Mesothelial cell of epicardium (in vitro differentiated cells): ENCODE results near the gene HSPA1B. TPM values are rescaled to one million over a fixed set of nuclear protein-coding genes. Genes with fewer than 3 reads are reported as not detected.
"Not testable (repeated sequence)": the region's sequence is repeated elsewhere in the genome, so short reads cannot be mapped to it uniquely, and the experiment has no call there.

Experiments
- DNase-seq, 2 experiments: peaks; one replicate each; pipeline ENCODE4 v3.0.0; 2021; ENCODE audit warnings: low spot score in 2 of 2; ENCODE audit not compliant: unreplicated experiment in 2 of 2
- H3K27ac Mint-ChIP-seq: 2 replicates; pipeline ENCODE4 v1.8.0; 2021; ENCODE audit warnings: mixed read lengths
- H3K27me3 Mint-ChIP-seq: 2 replicates; pipeline ENCODE4 v1.8.0; 2021; ENCODE audit warnings: low read depth, mixed read lengths
- H3K36me3 Mint-ChIP-seq: 2 replicates; pipeline ENCODE4 v1.8.0; 2021; ENCODE audit warnings: mixed read lengths
- H3K4me1 Mint-ChIP-seq: 2 replicates; pipeline ENCODE4 v1.8.0; 2021; ENCODE audit warnings: mixed read lengths
- H3K4me3 Mint-ChIP-seq: 2 replicates; pipeline ENCODE4 v1.8.0; 2021; ENCODE audit warnings: mild to moderate bottlenecking, moderate library complexity, mixed read lengths
- H3K9me3 Mint-ChIP-seq: 2 replicates; pipeline ENCODE4 v1.8.0; 2021; ENCODE audit warnings: mixed read lengths
- CTCF ChIP-seq: fragments of 200-600 bp; sonication (generic); IDR thresholded peaks from one replicate; pipeline ENCODE4 v1.5.0; 2021; ENCODE audit warnings: antibody characterized with exemption; ENCODE audit not compliant: unreplicated experiment
- total RNA-seq: library from RNA; stranded (reverse); gene quantifications from 3 replicates; pipeline ENCODE4 v1.2.1, GENCODE V29; 2021

HSPA1B gene
- total RNA-seq, 1 donor from 2014 or later, result 105 TPM

DNA sequence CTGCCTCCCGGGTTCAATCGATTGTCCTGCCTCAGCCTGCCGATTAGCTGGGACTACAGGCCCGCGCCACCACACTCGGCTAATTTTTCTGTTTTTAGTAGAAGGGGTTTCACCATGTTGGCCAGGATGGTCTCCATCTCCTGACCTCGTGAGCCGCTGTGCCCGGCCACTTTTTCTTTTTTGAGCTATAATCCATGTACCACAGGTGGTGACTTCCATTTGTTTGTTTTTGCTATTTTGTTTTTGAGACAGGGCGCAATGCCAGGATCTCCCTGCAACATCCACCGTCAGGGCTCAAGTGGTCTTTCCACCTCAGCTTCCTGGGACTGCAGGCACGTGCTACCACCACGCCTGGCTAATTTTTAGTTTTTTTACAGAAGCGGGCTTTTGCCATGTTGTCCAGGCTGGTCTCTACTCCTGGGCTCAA, 8.5 kb downstream of the HSPA1B start:
- Mint-ChIP-seq H3K4me3 (peak overlapping the region; percentile 98), H3K9me3 (no peaks in the 10 kb centered on the region)

DNA sequence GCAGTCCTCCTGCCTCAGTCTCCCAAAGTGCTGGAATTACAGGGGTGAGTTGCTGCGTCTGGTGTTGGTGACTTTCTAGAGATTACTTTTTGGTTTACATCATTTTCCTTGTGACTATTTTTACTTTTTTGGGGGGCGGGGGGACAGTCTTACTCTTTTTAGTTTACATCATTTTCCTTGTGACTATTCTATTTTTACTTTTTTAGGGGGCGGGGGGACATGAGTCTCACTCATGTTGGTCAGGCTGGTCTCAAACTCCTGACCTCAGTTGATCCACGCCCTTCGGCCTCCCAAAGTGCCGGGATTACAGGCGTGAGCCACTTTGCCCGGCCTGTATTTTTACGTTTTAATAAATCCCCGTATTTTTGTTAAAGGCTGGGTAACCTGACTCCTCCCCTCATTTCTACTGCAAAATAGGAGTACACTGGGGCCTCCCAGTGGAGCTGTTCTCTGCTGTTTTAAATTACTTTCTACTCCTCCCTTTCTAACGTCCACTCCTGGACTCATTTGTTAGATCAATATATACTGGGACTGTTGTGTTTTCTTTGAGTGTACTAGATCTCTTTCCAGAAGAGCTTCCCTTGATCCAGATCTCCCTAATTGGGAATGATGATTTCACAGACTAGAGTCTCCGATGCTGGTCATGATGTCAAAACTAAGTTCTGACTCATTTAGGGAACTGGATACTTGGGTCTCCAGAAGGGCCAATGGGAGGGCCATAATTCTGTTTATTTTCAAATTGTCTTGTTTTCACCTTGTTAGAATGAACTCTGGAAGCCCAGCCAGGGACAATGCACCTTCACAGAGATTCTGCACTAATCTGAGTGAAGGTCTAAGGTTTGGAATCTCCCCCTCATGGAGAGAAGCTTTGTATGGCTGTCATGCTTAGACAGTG, 9.2 kb downstream of the HSPA1B start:
- H3K27ac Mint-ChIP-seq, result peak overlapping the region; percentile 99
- H3K9me3 Mint-ChIP-seq, result no peaks in the 10 kb centered on the region
- peak overlapping the region; percentile 98 for H3K4me3 Mint-ChIP-seq
- H3K27me3 Mint-ChIP-seq, result no peaks in the 10 kb centered on the region
- no peak for TF ChIP-seq CTCF
- H3K36me3 Mint-ChIP-seq, result peaks cover 31% of the 10 kb centered on the region
- H3K4me1 Mint-ChIP-seq, result peaks cover 27% of the 10 kb centered on the region
- DNase-seq, result no peak

More for the DNA sequence above, 8.5 kb downstream of the HSPA1B start:
- DNase-seq, result no peak
- Mint-ChIP-seq H3K4me1 (peaks cover 29% of the 10 kb centered on the region), H3K27ac (peak overlapping the region; percentile 99), H3K27me3 (no peaks in the 10 kb centered on the region), H3K36me3 (peaks cover 28% of the 10 kb centered on the region)
- no peak for TF ChIP-seq CTCF

DNA sequence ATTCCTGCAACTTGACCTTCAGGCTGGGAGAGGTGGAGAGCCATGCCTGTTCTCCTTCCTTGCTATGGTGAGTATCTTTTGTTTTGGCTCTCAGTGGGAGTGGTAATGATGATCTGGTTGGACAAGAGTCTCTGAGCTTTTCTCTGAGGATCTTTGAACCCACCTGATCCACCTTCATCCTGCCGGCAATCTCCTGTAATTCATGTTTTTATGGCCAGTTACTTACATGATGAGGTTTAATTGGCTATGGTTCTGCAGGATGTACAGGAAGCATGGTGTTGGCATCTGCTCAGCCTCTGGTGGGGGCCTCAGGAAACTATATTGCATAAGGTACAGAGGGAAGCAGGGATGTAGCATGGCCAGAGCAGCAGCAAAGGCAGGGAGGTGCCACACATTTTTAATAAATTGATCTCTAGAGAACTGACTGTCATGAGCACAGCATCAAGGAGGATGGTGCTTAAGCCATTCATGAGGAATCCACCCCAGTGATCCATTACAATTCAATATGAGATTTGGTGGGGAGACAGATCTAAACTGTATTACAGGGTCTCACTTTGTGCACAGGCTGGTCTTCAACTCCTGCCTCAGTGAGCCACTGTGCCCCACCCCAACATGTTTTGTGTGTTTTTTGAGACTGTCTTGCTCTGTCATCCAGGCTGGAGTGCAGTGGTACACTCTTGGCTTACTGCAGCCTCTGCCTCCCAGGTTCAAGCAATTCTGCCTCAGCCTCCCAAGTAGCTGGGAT, 10.0 kb downstream of the HSPA1B start:
- no peak for DNase-seq
- Mint-ChIP-seq H3K4me1 (peaks cover 27% of the 10 kb centered on the region), H3K9me3 (no peaks in the 10 kb centered on the region), H3K36me3 (peaks cover 31% of the 10 kb centered on the region), H3K27me3 (no peaks in the 10 kb centered on the region), H3K4me3 (peak overlapping the region; percentile 98), H3K27ac (peak overlapping the region; percentile 99)
- no peak for TF ChIP-seq CTCF

DNA sequence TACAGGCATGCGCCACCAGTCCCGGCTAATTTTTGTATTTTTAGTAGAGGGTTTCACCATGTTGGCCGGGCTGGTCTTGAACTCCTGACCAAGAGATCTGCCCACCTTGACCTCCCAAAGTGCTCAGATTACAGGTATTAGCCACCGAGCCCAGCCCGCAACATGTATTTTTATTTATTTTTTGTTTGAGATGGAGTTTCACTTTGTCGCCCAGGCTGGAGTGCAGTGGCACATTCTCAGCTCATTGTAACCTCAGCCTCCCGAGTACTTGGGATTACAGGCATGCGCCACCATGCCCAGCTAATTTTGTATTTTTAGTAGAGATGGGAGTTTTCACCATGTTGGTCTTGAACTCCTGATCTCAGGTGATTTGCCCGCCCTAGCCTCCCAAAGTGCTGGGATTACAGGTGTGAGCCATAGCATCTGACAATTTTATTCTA, 10.6 kb downstream of the HSPA1B start:
- peaks cover 31% of the 10 kb centered on the region for H3K36me3 Mint-ChIP-seq
- peak overlapping the region; percentile 98 for H3K4me3 Mint-ChIP-seq
- peak overlapping the region; percentile 2 for H3K27ac Mint-ChIP-seq
- DNase-seq, H3K9me3 Mint-ChIP-seq, H3K27me3 Mint-ChIP-seq: not testable (repeated sequence)
- H3K4me1 Mint-ChIP-seq, result peaks cover 27% of the 10 kb centered on the region

DNA sequence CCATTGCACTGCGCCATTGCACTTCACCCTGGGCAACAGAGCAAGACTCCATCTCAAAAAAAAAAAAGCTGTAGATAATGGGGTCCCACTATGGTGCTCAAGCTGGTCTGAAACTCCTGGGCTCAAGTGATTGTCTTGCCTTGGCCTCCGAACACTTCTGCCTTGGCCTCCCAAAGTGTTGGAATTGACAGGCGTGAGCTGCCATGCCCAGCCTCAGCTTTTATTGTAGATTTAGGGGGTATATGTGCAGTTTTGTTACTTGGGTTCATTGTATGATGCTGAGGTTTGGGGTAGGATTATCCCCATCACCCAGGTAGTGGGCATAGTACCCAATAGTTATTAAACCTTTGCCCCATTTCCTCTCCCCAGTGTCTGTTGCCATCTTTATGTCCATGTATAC, 11.4 kb downstream of the HSPA1B start:
- H3K9me3 Mint-ChIP-seq, result no peaks in the 10 kb centered on the region
- H3K4me3 Mint-ChIP-seq, result no peak overlapping the region

DNA sequence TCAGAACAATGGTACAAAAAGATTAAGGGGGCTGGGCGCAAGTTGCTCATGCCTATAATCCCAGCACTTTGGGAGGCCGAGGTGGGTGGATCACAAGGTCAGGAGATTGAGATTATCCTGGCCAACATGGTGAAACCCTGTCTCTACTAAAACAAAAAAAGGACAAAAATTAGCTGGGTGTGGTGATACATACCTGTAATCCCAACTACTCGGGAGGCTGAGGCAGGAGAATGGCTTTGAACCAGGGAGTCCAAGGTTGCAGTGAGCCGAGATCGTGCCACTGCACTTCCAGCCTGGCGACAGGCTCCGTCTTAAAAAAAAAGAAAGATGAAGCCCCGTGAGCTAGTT, 12.2 kb downstream of the HSPA1B start:
- H3K4me1 Mint-ChIP-seq, result peaks cover 24% of the 10 kb centered on the region
- peaks cover 31% of the 10 kb centered on the region for H3K36me3 Mint-ChIP-seq
- not testable (repeated sequence) for H3K4me3 Mint-ChIP-seq, H3K27me3 Mint-ChIP-seq, H3K9me3 Mint-ChIP-seq, DNase-seq, H3K27ac Mint-ChIP-seq

More for the DNA sequence above, 11.4 kb downstream of the HSPA1B start:
- peak overlapping the region; percentile 15 for H3K27ac Mint-ChIP-seq
- DNase-seq, result no peak
- H3K36me3 Mint-ChIP-seq, result peaks cover 31% of the 10 kb centered on the region
- no peak for TF ChIP-seq CTCF
- no peaks in the 10 kb centered on the region for H3K27me3 Mint-ChIP-seq
- peaks cover 27% of the 10 kb centered on the region for H3K4me1 Mint-ChIP-seq
